Measurements from ENCODE around the gene MAML2. TPM values are rescaled to one million over a fixed set of nuclear protein-coding genes. Genes with fewer than 3 reads are reported as not detected.

MAML2 gene
- total RNA-seq, 2 experiments from 2014 or later = 0.15 to 1.0 TPM

DNA sequence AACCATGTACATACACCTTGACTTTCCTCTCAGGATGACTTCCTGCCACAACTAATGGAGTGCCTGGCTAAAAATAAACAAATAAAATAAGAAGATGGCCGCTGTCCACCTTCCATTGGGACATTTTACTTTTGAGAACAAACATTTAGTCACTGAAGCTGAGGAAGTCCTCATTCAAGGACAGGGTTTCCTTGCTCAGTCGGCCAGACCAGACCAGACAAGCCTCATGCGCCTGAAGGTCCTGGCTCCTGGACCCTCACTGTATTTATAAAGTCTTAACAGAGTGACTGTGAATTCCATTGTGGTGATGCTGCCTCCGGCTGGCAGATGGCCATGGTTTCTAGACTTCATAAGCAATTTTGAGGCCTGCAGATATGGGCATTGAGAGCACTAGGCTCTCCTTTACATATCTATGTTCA, 114.5 kb downstream of the MAML2 start:
- no peak overlapping the region for H2AFZ ChIP-seq (ENCODE audit: low read length)
- no peak overlapping the region for H3K4me2 ChIP-seq (ENCODE audit: low read length)
- H3K9me3 ChIP-seq (ENCODE audit: low read length) = no peaks in the 10 kb centered on the region
- H3K27ac ChIP-seq (ENCODE audit: low read depth, low read length, poor library complexity, severe bottlenecking) = no peak overlapping the region
- no TSS peak for BruUV-seq (replicated peaks)
- H3K4me3 ChIP-seq (ENCODE audit: low read depth, low read length, poor library complexity, severe bottlenecking) = no peak overlapping the region
- ChIA-PET CTCF (ENCODE audit: unreplicated experiment) (no interaction called here), POLR2A (interaction anchor here (0.6 to 7.4 kb wide), 4 partner anchors 10 to 17 kb away, joined by 3 to 58 read pairs (median 3); no protein-coding TSS in a partner anchor)
- intact Hi-C loops (cut with micrococcal nuclease; ENCODE audit: unreplicated experiment) = no loop called here
- H3K4me1 ChIP-seq (ENCODE audit: insufficient read depth, low read length, poor library complexity, severe bottlenecking) = peaks cover 7% of the 10 kb centered on the region
- H3K9me2 ChIP-seq (ENCODE audit: insufficient read depth, low read length) = no peaks in the 10 kb centered on the region
- TF ChIP-seq, protein P1, sequence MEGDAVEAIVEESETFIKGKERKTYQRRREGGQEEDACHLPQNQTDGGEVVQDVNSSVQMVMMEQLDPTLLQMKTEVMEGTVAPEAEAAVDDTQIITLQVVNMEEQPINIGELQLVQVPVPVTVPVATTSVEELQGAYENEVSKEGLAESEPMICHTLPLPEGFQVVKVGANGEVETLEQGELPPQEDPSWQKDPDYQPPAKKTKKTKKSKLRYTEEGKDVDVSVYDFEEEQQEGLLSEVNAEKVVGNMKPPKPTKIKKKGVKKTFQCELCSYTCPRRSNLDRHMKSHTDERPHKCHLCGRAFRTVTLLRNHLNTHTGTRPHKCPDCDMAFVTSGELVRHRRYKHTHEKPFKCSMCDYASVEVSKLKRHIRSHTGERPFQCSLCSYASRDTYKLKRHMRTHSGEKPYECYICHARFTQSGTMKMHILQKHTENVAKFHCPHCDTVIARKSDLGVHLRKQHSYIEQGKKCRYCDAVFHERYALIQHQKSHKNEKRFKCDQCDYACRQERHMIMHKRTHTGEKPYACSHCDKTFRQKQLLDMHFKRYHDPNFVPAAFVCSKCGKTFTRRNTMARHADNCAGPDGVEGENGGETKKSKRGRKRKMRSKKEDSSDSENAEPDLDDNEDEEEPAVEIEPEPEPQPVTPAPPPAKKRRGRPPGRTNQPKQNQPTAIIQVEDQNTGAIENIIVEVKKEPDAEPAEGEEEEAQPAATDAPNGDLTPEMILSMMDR (conservative IDR thresholded peaks at IDR 0.05; ENCODE audit: low read length) = no peak
- no peak for TF ChIP-seq EZH2phosphoT487 (IDR thresholded peaks at IDR 0.05; ENCODE audit: borderline replicate concordance, low read depth, low read length)
- no peaks in the 10 kb centered on the region for H4K20me1 ChIP-seq (ENCODE audit: insufficient read depth, low read length)
- H3K79me2 ChIP-seq (ENCODE audit: insufficient read depth, low read depth, low read length) = no peaks in the 10 kb centered on the region
- DNase-seq (ENCODE audit: low spot score) = no peak
- no peaks in the 10 kb centered on the region for H3K36me3 ChIP-seq (ENCODE audit: insufficient read depth, low read length)

- H4K20me1 ChIP-seq (ENCODE audit: insufficient read depth, low read length) = no peaks in the 10 kb centered on the region
- H3K9me2 ChIP-seq (ENCODE audit: insufficient read depth, low read length) = no peaks in the 10 kb centered on the region
- H3K27ac ChIP-seq (ENCODE audit: low read depth, low read length, poor library complexity, severe bottlenecking) = no peak overlapping the region
- no peak overlapping the region for H3K4me3 ChIP-seq (ENCODE audit: low read depth, low read length, poor library complexity, severe bottlenecking)
- no peaks in the 10 kb centered on the region for H3K79me2 ChIP-seq (ENCODE audit: insufficient read depth, low read depth, low read length)
- no peak for DNase-seq (ENCODE audit: low spot score)
- H2AFZ ChIP-seq (ENCODE audit: low read length) = no peak overlapping the region
- POLR2A ChIA-PET = interaction anchor here (0.8 to 7.4 kb wide), 2 partner anchors 11 to 18 kb away, joined by 4 to 58 read pairs; no protein-coding TSS in a partner anchor
- H3K9me3 ChIP-seq (ENCODE audit: low read length) = no peaks in the 10 kb centered on the region
- H3K36me3 ChIP-seq (ENCODE audit: insufficient read depth, low read length) = no peaks in the 10 kb centered on the region
- CTCF ChIA-PET (ENCODE audit: unreplicated experiment) = interaction anchor here (0.9 kb wide), 1 partner anchor 10 kb away, joined by 3 read pairs; no protein-coding TSS in a partner anchor
- TF ChIP-seq EZH2phosphoT487 (IDR thresholded peaks at IDR 0.05; ENCODE audit: borderline replicate concordance, low read depth, low read length) = no peak
- TF ChIP-seq, protein P1 (conservative IDR thresholded peaks at IDR 0.05; ENCODE audit: low read length) = no peak
- H3K4me1 ChIP-seq (ENCODE audit: insufficient read depth, low read length, poor library complexity, severe bottlenecking) = peaks cover 6% of the 10 kb centered on the region
- no peak overlapping the region for H3K4me2 ChIP-seq (ENCODE audit: low read length)
- BruUV-seq (replicated peaks) = no TSS peak
- intact Hi-C loops (cut with micrococcal nuclease; ENCODE audit: unreplicated experiment) = no loop called here
Observed at GRCh38 chr11:96227244-96227643, 115.8 kb downstream of the MAML2 start.

- intact Hi-C loops (cut with micrococcal nuclease; ENCODE audit: unreplicated experiment) = no loop called here
- no peak overlapping the region for H3K27ac ChIP-seq (ENCODE audit: low read depth, low read length, poor library complexity, severe bottlenecking)
- no peak for TF ChIP-seq EZH2phosphoT487 (IDR thresholded peaks at IDR 0.05; ENCODE audit: borderline replicate concordance, low read depth, low read length)
- TF ChIP-seq, protein P1 (conservative IDR thresholded peaks at IDR 0.05; ENCODE audit: low read length) = no peak
- CTCF ChIA-PET (ENCODE audit: unreplicated experiment) = no interaction called here
- no peaks in the 10 kb centered on the region for H3K36me3 ChIP-seq (ENCODE audit: insufficient read depth, low read length)
- no peak for DNase-seq (ENCODE audit: low spot score)
- H3K4me1 ChIP-seq (ENCODE audit: insufficient read depth, low read length, poor library complexity, severe bottlenecking) = peaks cover 34% of the 10 kb centered on the region
- POLR2A ChIA-PET = interaction anchor here (0.6 to 1.1 kb wide), 2 partner anchors 11 to 226 kb away, joined by 3 to 5 read pairs; no protein-coding TSS in a partner anchor
- H3K9me3 ChIP-seq (ENCODE audit: low read length) = no peaks in the 10 kb centered on the region
- no peak overlapping the region for H3K4me3 ChIP-seq (ENCODE audit: low read depth, low read length, poor library complexity, severe bottlenecking)
- BruUV-seq (replicated peaks) = no TSS peak
- H4K20me1 ChIP-seq (ENCODE audit: insufficient read depth, low read length) = no peaks in the 10 kb centered on the region
- H2AFZ ChIP-seq (ENCODE audit: low read length) = no peak overlapping the region
- no peak overlapping the region for H3K4me2 ChIP-seq (ENCODE audit: low read length)
- H3K79me2 ChIP-seq (ENCODE audit: insufficient read depth, low read depth, low read length) = no peaks in the 10 kb centered on the region
- no peaks in the 10 kb centered on the region for H3K9me2 ChIP-seq (ENCODE audit: insufficient read depth, low read length)
Observed at GRCh38 chr11:96223083-96223482, 119.9 kb downstream of the MAML2 start.
